Retinal pigment epithelial cell (primary cell): ENCODE data around the gene GPR137.

Source experiments
- DNase-seq: peaks from one replicate; pipeline ENCODE4 v3.0.0-alpha.2; 2010; ENCODE audit warnings: low read depth
- H3K4me3 ChIP-seq: 2 replicates; pipeline ENCODE4 v1.5.1; 2011; ENCODE audit warnings: mild to moderate bottlenecking, low read length, control low read depth, moderate library complexity
- TF ChIP-seq, protein P1 (sequence below): conservative IDR thresholded peaks from 2 replicates; pipeline ENCODE4 v1.5.1; 2011; ENCODE audit warnings: low read depth, low read length, control low read depth, inconsistent platforms

GPR137 gene

DNA sequence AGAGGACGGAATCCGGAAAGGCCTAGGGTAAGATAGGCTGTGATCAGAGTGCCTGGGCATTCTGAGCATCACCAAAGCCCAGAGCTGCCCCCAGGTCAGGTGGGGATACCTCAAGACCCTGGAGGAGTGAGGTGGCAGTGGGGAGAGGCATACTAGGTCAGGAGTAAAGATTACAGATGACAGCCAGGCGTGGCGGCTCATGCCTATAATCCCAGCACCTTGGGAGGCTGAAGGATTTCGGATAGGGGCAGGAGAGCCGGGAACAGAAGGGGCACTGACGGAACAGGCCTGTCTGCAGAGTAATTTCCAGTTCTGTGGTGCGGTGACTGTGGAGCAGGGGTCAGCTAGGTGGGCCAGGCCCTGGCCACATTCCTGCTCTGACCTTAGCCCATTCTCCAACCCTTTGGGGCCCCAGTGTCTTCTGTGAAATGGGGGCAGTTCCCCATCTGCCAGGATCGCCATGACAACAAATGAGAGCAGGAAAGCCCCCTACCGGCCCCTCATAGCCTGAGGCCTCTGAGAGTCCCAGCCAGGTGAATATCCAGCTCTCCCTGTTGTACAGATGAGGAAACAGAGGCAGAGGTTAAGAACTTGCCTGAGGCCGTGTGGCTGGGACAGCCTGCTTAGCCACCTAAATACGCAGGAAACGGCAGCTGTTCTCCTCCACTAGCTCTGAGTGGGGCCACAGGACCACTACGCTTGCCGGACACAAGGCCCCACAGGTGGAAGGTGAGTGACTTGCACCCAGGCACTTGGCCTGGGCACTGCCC, 10.4 kb upstream of the GPR137 start:
- TF ChIP-seq, protein P1, sequence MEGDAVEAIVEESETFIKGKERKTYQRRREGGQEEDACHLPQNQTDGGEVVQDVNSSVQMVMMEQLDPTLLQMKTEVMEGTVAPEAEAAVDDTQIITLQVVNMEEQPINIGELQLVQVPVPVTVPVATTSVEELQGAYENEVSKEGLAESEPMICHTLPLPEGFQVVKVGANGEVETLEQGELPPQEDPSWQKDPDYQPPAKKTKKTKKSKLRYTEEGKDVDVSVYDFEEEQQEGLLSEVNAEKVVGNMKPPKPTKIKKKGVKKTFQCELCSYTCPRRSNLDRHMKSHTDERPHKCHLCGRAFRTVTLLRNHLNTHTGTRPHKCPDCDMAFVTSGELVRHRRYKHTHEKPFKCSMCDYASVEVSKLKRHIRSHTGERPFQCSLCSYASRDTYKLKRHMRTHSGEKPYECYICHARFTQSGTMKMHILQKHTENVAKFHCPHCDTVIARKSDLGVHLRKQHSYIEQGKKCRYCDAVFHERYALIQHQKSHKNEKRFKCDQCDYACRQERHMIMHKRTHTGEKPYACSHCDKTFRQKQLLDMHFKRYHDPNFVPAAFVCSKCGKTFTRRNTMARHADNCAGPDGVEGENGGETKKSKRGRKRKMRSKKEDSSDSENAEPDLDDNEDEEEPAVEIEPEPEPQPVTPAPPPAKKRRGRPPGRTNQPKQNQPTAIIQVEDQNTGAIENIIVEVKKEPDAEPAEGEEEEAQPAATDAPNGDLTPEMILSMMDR, result no peak
- no peak overlapping the region for H3K4me3 ChIP-seq
- DNase-seq, result no peak

DNA sequence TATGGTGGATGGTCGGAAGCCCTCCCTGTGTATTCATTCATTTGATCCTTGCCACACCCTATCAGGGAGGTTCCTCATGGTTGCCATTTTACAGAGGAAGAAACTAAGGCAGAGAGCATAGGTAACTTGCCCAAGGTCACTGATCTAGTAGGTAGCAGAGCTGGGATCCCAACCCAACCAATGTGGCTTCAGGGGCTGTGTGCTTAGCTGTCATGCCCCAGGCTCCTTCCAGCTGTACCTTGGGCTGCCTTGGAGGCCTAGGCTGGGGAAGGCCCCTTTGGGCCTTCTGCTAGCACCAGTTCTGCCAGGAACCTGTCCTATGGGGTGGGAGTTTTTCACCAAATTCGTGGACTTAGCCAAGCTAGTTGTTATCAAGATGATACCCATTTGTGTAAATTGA, 9.8 kb upstream of the GPR137 start:
- TF ChIP-seq, protein P1, result no peak
- no peak for DNase-seq
- no peak overlapping the region for H3K4me3 ChIP-seq

DNA sequence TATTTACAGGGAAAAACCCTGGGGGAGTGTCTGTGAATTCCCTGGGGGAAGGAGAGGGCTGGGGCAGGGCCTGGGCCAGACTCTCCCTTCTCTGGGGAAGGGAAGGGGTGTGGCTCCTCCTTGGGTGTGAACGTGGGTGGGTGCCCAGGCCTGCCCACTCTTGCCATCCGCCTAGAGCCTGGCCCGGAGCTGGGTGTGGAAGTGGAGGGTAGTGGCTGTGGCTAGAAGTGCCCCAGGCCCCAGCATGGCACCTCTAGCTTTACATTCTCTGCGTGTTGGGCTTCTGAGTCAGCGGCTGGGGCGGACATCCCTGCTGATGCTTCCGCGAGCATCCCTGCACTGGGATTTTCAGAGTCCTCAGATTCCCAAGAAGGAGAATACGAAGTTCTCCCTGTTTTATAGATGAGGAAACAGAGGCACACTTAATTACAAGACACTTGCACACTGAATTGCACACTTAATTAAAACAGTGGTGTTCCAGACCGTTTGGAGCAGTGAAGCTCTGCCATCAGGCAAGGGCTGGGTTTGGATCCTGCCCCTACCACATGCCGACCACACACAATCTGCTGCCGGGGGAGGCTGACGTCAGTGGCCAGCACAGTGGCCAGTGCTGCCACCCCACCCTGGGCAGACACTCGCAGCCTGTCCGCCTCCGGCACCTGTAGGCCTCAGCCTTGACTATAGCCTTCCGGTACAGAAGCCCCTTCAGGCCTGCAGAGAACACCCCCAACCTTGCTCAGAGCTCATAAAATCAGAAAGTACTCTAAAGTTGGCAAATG, 8.8 kb upstream of the GPR137 start:
- DNase-seq, result no peak
- no peak overlapping the region for H3K4me3 ChIP-seq
- TF ChIP-seq, protein P1, result no peak

DNA sequence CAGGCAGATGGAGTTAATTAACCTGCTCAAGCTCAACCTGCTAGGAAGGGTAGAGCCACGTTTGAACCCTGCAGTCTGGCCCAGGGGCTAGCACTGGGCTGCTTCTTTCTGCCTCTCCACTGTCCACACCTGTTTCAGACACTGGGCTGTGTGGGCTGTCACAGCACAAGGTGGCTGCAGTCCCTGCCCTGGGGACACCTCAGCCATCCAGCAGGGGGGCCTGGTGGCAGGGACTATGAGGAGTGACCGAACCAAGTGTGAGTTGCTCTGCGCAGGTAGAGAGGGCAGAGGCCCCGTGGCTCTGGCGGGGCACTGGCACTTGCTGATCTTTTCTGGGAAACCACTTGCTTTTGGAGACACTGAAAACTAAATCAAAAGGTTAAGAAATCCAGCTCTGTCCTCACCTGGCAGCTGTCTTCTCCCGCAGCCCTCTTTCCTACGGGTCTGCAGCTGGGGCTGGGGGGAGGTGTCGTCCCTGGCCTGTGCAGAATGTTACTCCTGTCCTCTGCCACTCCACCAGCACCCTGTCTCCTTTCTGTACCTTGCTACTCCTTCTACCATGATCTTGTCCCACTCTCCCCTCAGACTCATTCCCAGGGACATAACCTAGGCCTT, 7.0 kb upstream of the GPR137 start:
- TF ChIP-seq, protein P1, result no peak
- H3K4me3 ChIP-seq, result no peak overlapping the region
- DNase-seq, result no peak

DNA sequence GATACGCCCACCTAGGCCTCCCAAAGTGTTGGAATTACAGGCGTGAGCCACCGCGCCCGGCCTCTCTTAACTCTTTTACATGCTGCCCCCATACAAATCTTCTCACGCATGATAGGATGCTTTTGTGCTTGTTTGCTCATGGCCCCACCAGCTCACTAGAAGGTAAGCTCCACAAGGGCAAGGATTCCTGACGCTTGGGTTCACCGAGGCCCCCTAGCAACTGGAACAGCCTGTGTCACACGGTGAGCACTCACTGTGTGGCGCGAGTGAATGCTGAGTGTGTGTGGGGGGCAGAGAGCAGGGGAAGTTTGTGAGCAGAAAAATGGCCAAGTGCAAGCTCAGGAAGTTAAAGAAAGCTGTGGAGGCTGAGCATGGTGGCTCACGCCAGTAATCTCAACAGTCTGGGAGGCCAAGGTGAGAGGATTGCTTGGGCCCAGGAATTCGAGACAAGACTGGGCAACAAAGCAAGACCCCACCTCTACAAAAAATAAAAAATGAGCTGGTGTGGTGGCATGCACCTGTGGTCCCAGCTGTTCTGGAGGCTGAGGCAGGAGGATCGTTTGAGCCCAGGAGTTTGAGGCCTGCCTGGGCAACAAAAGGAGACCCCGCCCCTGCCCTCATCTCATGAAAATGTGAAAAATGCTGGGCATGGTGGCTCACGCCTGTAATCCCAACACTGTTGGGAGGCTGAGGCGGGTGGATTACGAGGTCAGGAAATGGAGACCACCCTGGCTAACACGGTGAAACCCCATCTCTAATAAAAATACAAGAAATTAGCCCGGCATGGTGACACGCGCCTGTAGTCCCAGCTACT, 3.5 kb upstream of the GPR137 start:
- no peak for DNase-seq
- H3K4me3 ChIP-seq, result no peak overlapping the region
- TF ChIP-seq, protein P1, result no peak

DNA sequence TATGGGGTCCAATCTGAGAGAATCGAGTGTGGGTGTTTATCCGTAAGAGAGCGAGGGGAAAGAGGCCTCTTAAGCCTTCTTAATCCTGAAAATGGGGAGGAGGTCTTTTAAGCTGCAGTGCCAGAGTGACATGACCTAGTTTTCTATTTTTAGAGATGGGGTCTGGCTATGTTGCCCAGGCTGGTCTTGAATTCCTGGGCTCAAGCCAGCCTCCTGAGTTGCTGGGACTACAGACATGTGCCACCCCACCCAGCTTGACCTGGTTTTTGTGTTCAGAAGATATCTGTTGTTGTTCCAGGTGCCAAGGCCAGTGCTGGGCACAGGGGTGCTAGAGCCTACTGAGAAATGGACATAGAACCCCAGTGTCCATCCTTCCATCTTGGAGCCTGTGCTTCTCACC, 2.6 kb upstream of the GPR137 start:
- H3K4me3 ChIP-seq, result no peak overlapping the region
- no peak for DNase-seq
- TF ChIP-seq, protein P1, result no peak
